GM12878 (cell line): ENCODE measurements around the gene PPP2R1A. TPM values are rescaled to one million over a fixed set of nuclear protein-coding genes. Genes with fewer than 3 reads are reported as not detected.

Experiments used
- ATAC-seq: fragments of 200-7000 bp; cut with Tn5 transposase; 3 replicates; pipeline ENCODE4 v1.9.1; 2020; ENCODE audit warnings: mild to moderate bottlenecking, moderate library complexity
- BruUV-seq: library from RNA; stranded (reverse); fragments of 400-500 nt; replicated peaks from 2 replicates; lab custom pipeline; 2021; lab: Mats Ljungman, UMichigan
- CTCF ChIA-PET: fragments of 300-600 bp; sonication (Branson Sonifier 250); formaldehyde crosslinking; extraction: SDS; loops from one replicate; lab custom pipeline; 2021; ENCODE audit warnings: inconsistent platforms; lab: Yijun Ruan, JAX
- POLR2A ChIA-PET: fragments of 350-600 bp; formaldehyde crosslinking; extraction: SDS; loops from one replicate; lab custom pipeline; 2021; ENCODE audit warnings: inconsistent platforms; lab: Charles Lee
- RAD21 ChIA-PET: fragments of 300-600 bp; sonication (Branson Sonifier 250); formaldehyde crosslinking; loops from one replicate; lab custom pipeline; 2023; ENCODE audit warnings: antibody characterized with exemption; ENCODE audit not compliant: unreplicated experiment; lab: Charles Lee
- SMC1A ChIA-PET: fragments of 300-600 bp; sonication (Branson Sonifier 250); formaldehyde crosslinking; loops from one replicate; lab custom pipeline; 2023; ENCODE audit not compliant: unreplicated experiment, uncharacterized antibody; lab: Charles Lee
- DNase-seq: peaks from one replicate; pipeline ENCODE4 v3.0.0-alpha.2; 2011; ENCODE audit warnings: low read depth, low spot score
- FAIRE-seq: peaks from 3 replicates; lab custom pipeline; 2011; peaks lifted over from hg19 to GRCh38; lab: Jason Lieb, UNC
- H2AFZ ChIP-seq: 2 replicates; pipeline ENCODE4 v1.6.0; 2011; ENCODE audit warnings: low read depth, low read length, control low read depth; ENCODE audit not compliant: control insufficient read depth
- H3K27ac ChIP-seq: 2 replicates; pipeline ENCODE4 v1.5.1; 2011; ENCODE audit warnings: control low read depth; ENCODE audit not compliant: control insufficient read depth, insufficient read depth
- H3K27me3 ChIP-seq, 2 experiments: replicated peaks in 1 of 2; 2 replicates each; pipeline versions ENCODE4 v1.6.0 to v1.6.1; 2011; ENCODE audit warnings: low read length in 1 of 2; ENCODE audit not compliant: control insufficient read depth in 2 of 2, insufficient read depth in 2 of 2
- H3K36me3 ChIP-seq, 2 experiments: 2 replicates each; pipeline ENCODE4 v1.5.1; 2011; ENCODE audit warnings: low read length in 1 of 2; ENCODE audit not compliant: control insufficient read depth in 2 of 2, insufficient read depth in 2 of 2
- H3K4me1 ChIP-seq: 2 replicates; pipeline ENCODE4 v1.6.1; 2011; ENCODE audit warnings: mild to moderate bottlenecking, low read length, moderate library complexity, mixed read lengths; ENCODE audit not compliant: control insufficient read depth, insufficient read depth
- H3K4me2 ChIP-seq: 2 replicates; pipeline ENCODE4 v1.6.0; 2011; ENCODE audit warnings: control low read depth; ENCODE audit not compliant: control insufficient read depth, insufficient read depth
- H3K4me3 ChIP-seq: fragments of 200-600 bp; sonication (generic); 2 replicates; pipeline ENCODE4 v1.5.1; 2016
- H3K79me2 ChIP-seq: 2 replicates; pipeline ENCODE4 v1.6.0; 2011; ENCODE audit warnings: low read length; ENCODE audit not compliant: control insufficient read depth, insufficient read depth
- H3K9ac ChIP-seq: 2 replicates; pipeline ENCODE4 v1.8.0; 2011; ENCODE audit warnings: low read length, control low read depth, mixed read lengths; ENCODE audit not compliant: control insufficient read depth, insufficient read depth
- H3K9me3 ChIP-seq: replicated peaks from 3 replicates; pipeline ENCODE4 v1.5.1; 2011; ENCODE audit warnings: mild to moderate bottlenecking, low read length; ENCODE audit not compliant: control insufficient read depth, insufficient read depth
- H4K20me1 ChIP-seq: 2 replicates; pipeline ENCODE4 v1.6.0; 2011; ENCODE audit not compliant: control insufficient read depth, insufficient read depth
- ATF7 ChIP-seq: fragments of 450-650 bp; IDR thresholded peaks from 2 replicates; pipeline ENCODE4 v1.6.1; 2016; ENCODE audit warnings: low read depth, mild to moderate bottlenecking
- CHD1 ChIP-seq: IDR thresholded peaks from 2 replicates; pipeline ENCODE4 v1.6.1; 2012; ENCODE audit warnings: low read depth, low read length, improper control_type of control experiment
- HDAC6 ChIP-seq: fragments of 200-600 bp; sonication (generic); IDR thresholded peaks from one replicate; pipeline ENCODE4 v1.8.0; 2017; ENCODE audit warnings: antibody characterized with exemption; ENCODE audit not compliant: unreplicated experiment
- KDM1A ChIP-seq: fragments of 200-600 bp; sonication (generic); IDR thresholded peaks from 2 replicates; pipeline ENCODE4 v1.6.1; 2016; ENCODE audit warnings: borderline replicate concordance
- NBN ChIP-seq: fragments of 450-650 bp; IDR thresholded peaks from 2 replicates; pipeline ENCODE4 v1.6.1; 2016
- NFYB ChIP-seq: IDR thresholded peaks from 2 replicates; pipeline ENCODE4 v1.6.1; 2011; ENCODE audit warnings: low read depth, mild to moderate bottlenecking, low read length, improper control_type of control experiment, moderate library complexity; ENCODE audit not compliant: insufficient read depth
- POLR2AphosphoS5 ChIP-seq: IDR thresholded peaks from 2 replicates; pipeline ENCODE4 v1.6.1; 2011; ENCODE audit warnings: mild to moderate bottlenecking, low read length, inconsistent platforms
- RFX5 ChIP-seq: IDR thresholded peaks from 2 replicates; pipeline ENCODE4 v1.6.1; 2011; ENCODE audit warnings: low read depth, low read length, improper control_type of control experiment
- SMAD1 ChIP-seq: fragments of 450-650 bp; IDR thresholded peaks from 2 replicates; pipeline ENCODE4 v1.6.1; 2018; ENCODE audit warnings: mild to moderate bottlenecking, low read depth; ENCODE audit not compliant: partially characterized antibody
- SMC3 ChIP-seq: IDR thresholded peaks from 2 replicates; pipeline ENCODE4 v1.6.1; 2011; ENCODE audit warnings: low read length, improper control_type of control experiment, borderline replicate concordance
- SUPT20H ChIP-seq: IDR thresholded peaks from 2 replicates; pipeline ENCODE4 v1.6.1; 2011; ENCODE audit warnings: low read depth, mild to moderate bottlenecking, low read length, moderate library complexity, borderline replicate concordance; ENCODE audit not compliant: control insufficient read depth
- ZBTB11 ChIP-seq: fragments of 450-650 bp; formaldehyde crosslinking; IDR thresholded peaks from 2 replicates; pipeline ENCODE4 v1.5.0; 2022; ENCODE audit warnings: mild to moderate bottlenecking, missing genetic modification characterization
- ZBTB33 ChIP-seq: fragments of 450-650 bp; IDR thresholded peaks from 2 replicates; pipeline ENCODE4 v1.6.1; 2017; ENCODE audit warnings: mild to moderate bottlenecking
- ZNF274 ChIP-seq: IDR thresholded peaks from one replicate; pipeline ENCODE4 v1.8.0; 2011; ENCODE audit not compliant: insufficient read length, insufficient read depth
- ZNF622 ChIP-seq: fragments of 450-650 bp; IDR thresholded peaks from 2 replicates; pipeline ENCODE4 v1.6.1; 2017; ENCODE audit warnings: mild to moderate bottlenecking, inconsistent platforms
- ZSCAN29 ChIP-seq: fragments of 450-650 bp; IDR thresholded peaks from 2 replicates; pipeline ENCODE4 v1.6.1; 2017; ENCODE audit warnings: mild to moderate bottlenecking, moderate library complexity
- WGBS: methylation state at CpG from one replicate; pipeline ENCODE4 v1.1.6; 2016; ENCODE audit warnings: low lambda C conversion rate; ENCODE audit not compliant: insufficient replicate concordance, insufficient coverage; ENCODE audit errors: missing lambda C conversion rate; 5-methylcytosine and 5-hydroxymethylcytosine counted together
- in situ Hi-C: fragments of 300-500 bp; cut with MboI; formaldehyde crosslinking; loops from 9 replicates; pipeline ENCODE4 v1.14.3; 2018; ENCODE audit warnings: mixed read lengths
- intact Hi-C: fragments of 100-400 bp; cut with micrococcal nuclease; formaldehyde crosslinking; loops from one replicate; pipeline ENCODE4 v1.14.2; 2022; ENCODE audit not compliant: unreplicated experiment
- polyA plus RNA-seq, 11 experiments: library from polyadenylated mRNA; depleted of rRNA in 4 of 11; unstranded in 6 of 11; stranded (reverse) in 5 of 11; fragments of >200 nt; fragmentation: Nextera tagmentation in 4 of 11; fragmentation: Illumina TruSeq in 1 of 11; extraction: Ambion mirVana in 4 of 11; extraction: Trizol in 1 of 11; gene quantifications; 1 replicate in 1 of 11; 2 replicates in 10 of 11; pipeline versions ENCODE4 v1.2.1 to v1.2.3, GENCODE V29; 2011 to 2016; ENCODE audit warnings: inconsistent platforms in 2 of 11, missing spikeins in 2 of 11, low read depth in 1 of 11
- total RNA-seq, 4 experiments: library from RNA; depleted of rRNA in 3 of 4; stranded (reverse); fragments of >200 nt in 3 of 4; fragmentation: Illumina TruSeq in 1 of 4; extraction: Trizol in 1 of 4; gene quantifications; 2 replicates each; pipeline versions ENCODE4 v1.2.1 to v1.2.3, GENCODE V29; 2013 to 2021

Gene PPP2R1A
- total and polyA plus RNA-seq, 10 of the 15 experiments (the other 5 are each of a cell fraction or from before 2014, with no cell fraction given) = 16.0 to 359 (median 140) TPM

- Histone ChIP-seq H3K9me3 (no peaks in the 10 kb centered on the region), H3K4me1 (no peaks in the 10 kb centered on the region), H3K4me3 (no peak overlapping the region), H3K36me3 (peaks cover 44 to 72% of the 10 kb centered on the region in 2 experiments), H3K9ac (no peak overlapping the region), H3K79me2 (peaks cover 2% of the 10 kb centered on the region; the same call in 1 of the 2 replicates), H3K4me2 (no peak overlapping the region), H3K27me3 (no peaks in the 10 kb centered on the region), H4K20me1 (peaks cover 3% of the 10 kb centered on the region; the same call in 1 of the 2 replicates), H3K27ac (no peak overlapping the region), H2AFZ (no peak overlapping the region)
- RAD21 ChIA-PET = no interaction called here
- 100% methylated on average over 5 of the region's 5 CpGs for WGBS
- ATAC-seq (no peak), FAIRE-seq (no peak), DNase-seq (no peak)
- in situ Hi-C loops (no loop called here), intact Hi-C loops (no loop called here)
- no TSS peak for BruUV-seq
- SMC1A ChIA-PET = no interaction called here
- CTCF ChIA-PET = no interaction called here
- no peak for TF ChIP-seq ZBTB33
- TF ChIP-seq KDM1A = no peak
- TF ChIP-seq ZNF622 = no peak
- TF ChIP-seq ZSCAN29 = no peak
- TF ChIP-seq CHD1 = no peak
- no peak for TF ChIP-seq POLR2AphosphoS5
- no peak for TF ChIP-seq ZBTB11 (CRISPR knock-in tag)
- TF ChIP-seq SMAD1 = no peak
- TF ChIP-seq HDAC6 = no peak
- TF ChIP-seq ATF7 = no peak
- TF ChIP-seq SMC3 = no peak
- TF ChIP-seq SUPT20H = no peak
- no peak for TF ChIP-seq NFYB
- TF ChIP-seq RFX5 = no peak
- TF ChIP-seq ZNF274 = no peak
- TF ChIP-seq NBN = no peak
- POLR2A ChIA-PET = no interaction called here
These were observed 16.6 kb downstream of the PPP2R1A start for GRCh38 chr19:52206481-52206880.
